Mesenchymal stem cell (in vitro differentiated cells and primary cell): ENCODE measurements around the gene TEKT5.
"Not testable (repeated sequence)": the region's sequence is repeated elsewhere in the genome, so short reads cannot be mapped to it uniquely, and the experiment has no call there.

Source experiments
- DNase-seq: peaks from one replicate; pipeline ENCODE4 v3.0.0-alpha.2; 2013
- H2AFZ ChIP-seq: one replicate; pipeline ENCODE4 v1.6.1; 2013; ENCODE audit warnings: low read depth, mild to moderate bottlenecking, control low read depth, inconsistent platforms, low read length, moderate library complexity
- H2AK5ac ChIP-seq: 2 replicates; pipeline ENCODE4 v1.6.1; 2013; ENCODE audit warnings: low read length, moderate library complexity, mild to moderate bottlenecking, inconsistent platforms; ENCODE audit not compliant: severe bottlenecking
- H2BK120ac ChIP-seq: one replicate; pipeline ENCODE4 v1.6.1; 2013; ENCODE audit warnings: low read depth, mild to moderate bottlenecking, inconsistent platforms, low read length, moderate library complexity
- H2BK12ac ChIP-seq, 2 experiments: one replicate each; pipeline ENCODE4 v1.6.1; 2013; ENCODE audit warnings: inconsistent platforms in 2 of 2, low read length in 2 of 2, mild to moderate bottlenecking in 2 of 2, moderate library complexity in 2 of 2, control low read depth in 1 of 2
- H2BK15ac ChIP-seq: one replicate; pipeline ENCODE4 v1.6.1; 2013; ENCODE audit warnings: mild to moderate bottlenecking, low read depth, inconsistent platforms; ENCODE audit not compliant: poor library complexity, severe bottlenecking
- H2BK5ac ChIP-seq: 2 replicates; pipeline ENCODE4 v1.6.1; 2013; ENCODE audit warnings: low read depth, mild to moderate bottlenecking, low read length, control low read depth, inconsistent platforms; ENCODE audit not compliant: poor library complexity, severe bottlenecking
- H3K14ac ChIP-seq, 2 experiments: one replicate each; pipeline ENCODE4 v1.6.1; 2013; ENCODE audit warnings: inconsistent platforms in 2 of 2, low read length in 2 of 2, control low read depth in 1 of 2, mild to moderate bottlenecking in 1 of 2, moderate library complexity in 1 of 2
- H3K18ac ChIP-seq, 2 experiments: one replicate each; pipeline ENCODE4 v1.6.1; 2013; ENCODE audit warnings: inconsistent platforms in 2 of 2, low read length in 2 of 2, control low read depth in 1 of 2, low read depth in 1 of 2, mild to moderate bottlenecking in 1 of 2
- H3K23ac ChIP-seq, 2 experiments: one replicate each; pipeline ENCODE4 v1.6.1; 2013; ENCODE audit warnings: inconsistent platforms in 2 of 2, low read length in 2 of 2, mild to moderate bottlenecking in 2 of 2, moderate library complexity in 2 of 2, control low read depth in 1 of 2
- H3K27ac ChIP-seq: 2 replicates; pipeline ENCODE4 v1.5.1; 2013; ENCODE audit warnings: mild to moderate bottlenecking, moderate library complexity, low read length, control low read depth, inconsistent platforms; ENCODE audit not compliant: poor library complexity, severe bottlenecking
- H3K27me3 ChIP-seq, 2 experiments: 2 replicates each; pipeline versions ENCODE4 v1.6.1 to v1.7.0; 2013; ENCODE audit warnings: low read length in 2 of 2, mild to moderate bottlenecking in 2 of 2, moderate library complexity in 2 of 2, control low read depth in 1 of 2, inconsistent platforms in 1 of 2; ENCODE audit not compliant: control insufficient read depth in 1 of 2, insufficient read depth in 1 of 2
- H3K36me3 ChIP-seq, 2 experiments: 2 replicates each; pipeline versions ENCODE4 v1.6.1 to v1.7.0; 2013; ENCODE audit warnings: low read length in 2 of 2, control low read depth in 1 of 2, inconsistent platforms in 1 of 2, low read depth in 1 of 2, mild to moderate bottlenecking in 1 of 2; ENCODE audit not compliant: insufficient read depth in 2 of 2, control insufficient read depth in 1 of 2
- H3K4ac ChIP-seq, 2 experiments: one replicate each; pipeline ENCODE4 v1.6.1; 2013; ENCODE audit warnings: inconsistent platforms in 2 of 2, low read length in 2 of 2, mild to moderate bottlenecking in 2 of 2, moderate library complexity in 2 of 2, control low read depth in 1 of 2, low read depth in 1 of 2
- H3K4me1 ChIP-seq: 2 replicates; pipeline ENCODE4 v1.6.1; 2013; ENCODE audit warnings: low read depth, low read length, control low read depth; ENCODE audit not compliant: control insufficient read depth, insufficient read depth
- H3K4me2 ChIP-seq: 2 replicates; pipeline ENCODE4 v1.6.1; 2013; ENCODE audit warnings: low read length, mild to moderate bottlenecking, inconsistent platforms; ENCODE audit not compliant: poor library complexity, severe bottlenecking
- H3K4me3 ChIP-seq, 2 experiments: 2 replicates each; pipeline versions ENCODE4 v1.5.1 to v1.7.0; 2013; ENCODE audit warnings: low read length in 2 of 2, mild to moderate bottlenecking in 2 of 2, control low read depth in 1 of 2, low read depth in 1 of 2; ENCODE audit not compliant: insufficient read depth in 1 of 2
- H3K79me1 ChIP-seq: replicated peaks from 2 replicates; pipeline ENCODE4 v1.6.1; 2013; ENCODE audit warnings: mild to moderate bottlenecking, control low read depth, low read length, inconsistent platforms; ENCODE audit not compliant: poor library complexity, severe bottlenecking
- H3K9ac ChIP-seq: 2 replicates; pipeline ENCODE4 v1.7.0; 2013; ENCODE audit warnings: mild to moderate bottlenecking, low read length, moderate library complexity
- H3K9me3 ChIP-seq: 2 replicates; pipeline ENCODE4 v1.7.0; 2013; ENCODE audit warnings: mild to moderate bottlenecking, low read length; ENCODE audit not compliant: control insufficient read depth
- H4K8ac ChIP-seq: one replicate; pipeline ENCODE4 v1.6.1; 2013; ENCODE audit warnings: inconsistent platforms, mild to moderate bottlenecking, low read length, moderate library complexity
- H4K91ac ChIP-seq: one replicate; pipeline ENCODE4 v1.6.1; 2013; ENCODE audit warnings: mild to moderate bottlenecking, low read length, inconsistent platforms
- WGBS: methylation state at CpG from one replicate; pipeline ENCODE4 v1.1.7; 2013; ENCODE audit warnings: mixed read lengths; 5-methylcytosine and 5-hydroxymethylcytosine counted together

TEKT5 gene

GRCh38 chr16:10652730-10653590 is 41.8 kb downstream of the TEKT5 start:
- Histone ChIP-seq H2BK5ac (no peak overlapping the region), H4K8ac (no peak overlapping the region), H2BK12ac (no peak overlapping the region), H3K79me1 (no peaks in the 10 kb centered on the region), H3K27me3 (peaks cover 0 to 11% of the 10 kb centered on the region in 2 experiments), H3K36me3 (no peaks in the 10 kb centered on the region), H3K4me2 (no peak overlapping the region), H3K4ac (no peak overlapping the region), H2AK5ac (no peak overlapping the region), H3K9ac (no peak overlapping the region), H4K91ac (no peak overlapping the region), H3K23ac (no peak overlapping the region), H3K4me3 (no peak overlapping the region), H3K18ac (no peak overlapping the region), H3K27ac (no peak overlapping the region), H2BK120ac (no peak overlapping the region), H2BK15ac (no peak overlapping the region), H2AFZ (no peak overlapping the region), H3K9me3 (no peaks in the 10 kb centered on the region), H3K14ac (no peak overlapping the region), H3K4me1 (no peaks in the 10 kb centered on the region)
- no peak for DNase-seq
- WGBS: 64% methylated on average over 5 of the region's 8 CpGs

- not testable (repeated sequence) for H3K27ac ChIP-seq, H2BK120ac ChIP-seq, H2AK5ac ChIP-seq, H4K8ac ChIP-seq, H3K4me1 ChIP-seq, H3K9me3 ChIP-seq, DNase-seq, H3K36me3 ChIP-seq, H3K23ac ChIP-seq, H3K79me1 ChIP-seq, H2BK15ac ChIP-seq, H4K91ac ChIP-seq, H3K4me3 ChIP-seq, H2AFZ ChIP-seq, H3K14ac ChIP-seq, H3K18ac ChIP-seq, H3K4ac ChIP-seq, H3K4me2 ChIP-seq, H3K9ac ChIP-seq, H2BK12ac ChIP-seq, H2BK5ac ChIP-seq, H3K27me3 ChIP-seq
- WGBS: 100% methylated on average over 1 of the region's 1 CpG
Observed at GRCh38 chr16:10649098-10649497, 45.6 kb downstream of the TEKT5 start.

- Histone ChIP-seq H2BK12ac (no peak overlapping the region), H3K27me3 (no peaks in the 10 kb centered on the region), H3K27ac (no peak overlapping the region), H3K9ac (no peak overlapping the region), H3K4me1 (peaks cover 2% of the 10 kb centered on the region), H3K14ac (no peak overlapping the region), H4K8ac (no peak overlapping the region), H2AK5ac (no peak overlapping the region), H3K23ac (no peak overlapping the region), H2BK5ac (no peak overlapping the region), H2BK15ac (no peak overlapping the region), H3K18ac (no peak overlapping the region), H2AFZ (no peak overlapping the region), H4K91ac (no peak overlapping the region), H3K4me3 (no peak overlapping the region), H3K4me2 (no peak overlapping the region), H3K9me3 (no peaks in the 10 kb centered on the region), H3K36me3 (no peaks in the 10 kb centered on the region), H3K4ac (no peak overlapping the region), H2BK120ac (no peak overlapping the region), H3K79me1 (no peaks in the 10 kb centered on the region)
- WGBS: 80% methylated on average over 4 of the region's 4 CpGs
- no peak for DNase-seq
Observed at GRCh38 chr16:10647721-10648296, 46.9 kb downstream of the TEKT5 start.

- 88% methylated on average over 10 of the region's 10 CpGs for WGBS
- H3K79me1 ChIP-seq: no peaks in the 10 kb centered on the region
- DNase-seq: no peak
Observed at GRCh38 chr16:10647264-10647720, 47.4 kb downstream of the TEKT5 start.

More at GRCh38 chr16:10647264-10647720, 47.4 kb downstream of the TEKT5 start:
- Histone ChIP-seq H2BK120ac (no peak overlapping the region), H2BK15ac (no peak overlapping the region), H3K4ac (no peak overlapping the region), H4K8ac (no peak overlapping the region), H3K14ac (no peak overlapping the region), H3K18ac (no peak overlapping the region), H2BK12ac (no peak overlapping the region), H4K91ac (no peak overlapping the region), H2AK5ac (no peak overlapping the region), H3K4me3 (no peak overlapping the region), H2AFZ (no peak overlapping the region), H3K4me1 (peaks cover 2% of the 10 kb centered on the region), H3K27ac (no peak overlapping the region), H2BK5ac (no peak overlapping the region), H3K4me2 (no peak overlapping the region), H3K23ac (no peak overlapping the region), H3K9me3 (no peaks in the 10 kb centered on the region), H3K27me3 (no peaks in the 10 kb centered on the region), H3K36me3 (no peaks in the 10 kb centered on the region), H3K9ac (no peak overlapping the region)
